ENCODE data around the gene KCNJ6.

The KCNJ6 gene

DNA sequence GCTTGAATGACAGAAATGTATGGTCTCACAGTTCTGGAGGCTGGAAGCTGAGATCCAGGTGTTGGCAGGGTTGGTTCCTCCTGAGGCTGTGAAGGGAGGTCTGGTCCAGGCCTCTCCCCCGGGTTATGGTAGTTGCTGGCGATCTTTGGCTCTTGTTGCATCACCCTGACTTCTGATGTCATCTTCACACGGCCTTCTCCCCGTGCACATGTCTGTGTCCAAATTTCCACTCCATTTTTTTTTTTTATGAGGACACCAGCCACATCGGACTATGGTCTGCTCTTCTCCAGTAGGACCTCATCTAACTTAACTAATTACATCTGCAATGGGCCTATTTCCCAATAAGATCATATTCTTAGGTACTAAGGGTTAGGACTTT lies 232.2 kb downstream of the KCNJ6 start:
- H3K27me3 ChIP-seq (ENCODE audit: insufficient read depth, low read length), result peaks cover 43% of the 10 kb centered on the region
- H2AFZ ChIP-seq (ENCODE audit: low read length, unreplicated experiment), result no peak overlapping the region
- H3K27ac ChIP-seq (ENCODE audit: low read depth, low read length), result no peak overlapping the region
- no peaks in the 10 kb centered on the region for H3K36me3 ChIP-seq (ENCODE audit: insufficient read depth, low read length)
- H3K79me2 ChIP-seq (ENCODE audit: control insufficient read depth, insufficient read depth, low read length, unreplicated experiment), result no peaks in the 10 kb centered on the region
- no peaks in the 10 kb centered on the region for H3K4me1 ChIP-seq (ENCODE audit: control insufficient read depth, insufficient read depth, low read length, unreplicated experiment)
- no peak overlapping the region for H3K4me3 ChIP-seq (ENCODE audit: low read depth, low read length)

GRCh38 chr21:37683396-37684114 lies 232.7 kb downstream of the KCNJ6 start:
- Histone ChIP-seq H3K36me3 (ENCODE audit: insufficient read depth, low read length) (no peaks in the 10 kb centered on the region), H3K79me2 (ENCODE audit: control insufficient read depth, insufficient read depth, low read length, unreplicated experiment) (no peaks in the 10 kb centered on the region), H3K4me1 (ENCODE audit: control insufficient read depth, insufficient read depth, low read length, unreplicated experiment) (no peaks in the 10 kb centered on the region), H3K27me3 (ENCODE audit: insufficient read depth, low read length) (peaks cover 49% of the 10 kb centered on the region), H3K27ac (ENCODE audit: low read depth, low read length) (no peak overlapping the region), H3K4me3 (ENCODE audit: low read depth, low read length) (no peak overlapping the region), H2AFZ (ENCODE audit: low read length, unreplicated experiment) (no peak overlapping the region)

DNA sequence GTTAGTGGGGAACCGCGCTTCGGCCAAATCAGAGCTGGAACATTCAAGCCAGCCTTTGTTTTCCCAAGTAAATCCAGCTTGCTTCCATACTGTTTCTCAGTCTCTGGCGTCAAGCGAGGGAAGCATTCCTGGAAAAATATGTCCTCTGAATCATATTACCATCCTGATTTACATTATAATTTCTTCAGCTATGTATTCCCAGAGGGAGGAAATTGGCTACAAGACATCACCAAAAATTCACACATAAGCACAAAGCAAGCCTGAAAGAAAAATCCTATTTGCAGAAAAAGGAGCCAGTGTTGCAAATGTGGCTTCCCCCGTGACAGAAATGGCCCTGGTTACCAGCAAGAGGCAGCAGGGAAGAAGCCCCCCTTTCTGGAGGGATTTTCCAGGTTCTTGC lies 233.3 kb downstream of the KCNJ6 start:
- no peaks in the 10 kb centered on the region for H3K36me3 ChIP-seq (ENCODE audit: insufficient read depth, low read length)
- H3K27ac ChIP-seq (ENCODE audit: low read depth, low read length), result no peak overlapping the region
- no peak overlapping the region for H3K4me3 ChIP-seq (ENCODE audit: low read depth, low read length)
- no peaks in the 10 kb centered on the region for H3K4me1 ChIP-seq (ENCODE audit: control insufficient read depth, insufficient read depth, low read length, unreplicated experiment)
- no peak overlapping the region for H2AFZ ChIP-seq (ENCODE audit: low read length, unreplicated experiment)
- H3K27me3 ChIP-seq (ENCODE audit: insufficient read depth, low read length), result peaks cover 55% of the 10 kb centered on the region
- no peaks in the 10 kb centered on the region for H3K79me2 ChIP-seq (ENCODE audit: control insufficient read depth, insufficient read depth, low read length, unreplicated experiment)

DNA sequence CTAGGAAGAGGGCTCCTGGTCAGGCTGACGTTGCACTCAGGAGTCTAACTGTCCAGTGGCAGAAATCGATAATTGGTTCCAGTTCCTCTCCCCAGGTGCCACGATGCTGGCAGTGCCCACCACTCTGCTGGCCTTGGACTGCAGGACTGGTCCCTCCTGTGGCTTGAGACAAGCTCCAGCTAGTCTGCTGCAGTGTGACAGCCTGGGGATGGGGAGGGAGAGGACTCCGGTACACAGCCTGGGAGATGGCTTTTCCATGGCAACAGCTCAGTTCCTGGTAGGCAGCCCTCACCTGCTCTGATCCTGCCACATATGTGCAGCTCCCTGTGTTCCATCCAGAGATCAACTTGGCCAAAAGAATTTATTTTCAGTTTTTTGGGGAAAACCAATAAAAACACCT lies 239.3 kb downstream of the KCNJ6 start:
- Histone ChIP-seq H3K27me3 (ENCODE audit: insufficient read depth, low read length) (peaks cover 60% of the 10 kb centered on the region), H2AFZ (ENCODE audit: low read length, unreplicated experiment) (no peak overlapping the region), H3K4me1 (ENCODE audit: control insufficient read depth, insufficient read depth, low read length, unreplicated experiment) (no peaks in the 10 kb centered on the region), H3K36me3 (ENCODE audit: insufficient read depth, low read length) (no peaks in the 10 kb centered on the region), H3K4me3 (ENCODE audit: low read depth, low read length) (no peak overlapping the region), H3K27ac (ENCODE audit: low read depth, low read length) (no peak overlapping the region), H3K79me2 (ENCODE audit: control insufficient read depth, insufficient read depth, low read length, unreplicated experiment) (no peaks in the 10 kb centered on the region)

DNA sequence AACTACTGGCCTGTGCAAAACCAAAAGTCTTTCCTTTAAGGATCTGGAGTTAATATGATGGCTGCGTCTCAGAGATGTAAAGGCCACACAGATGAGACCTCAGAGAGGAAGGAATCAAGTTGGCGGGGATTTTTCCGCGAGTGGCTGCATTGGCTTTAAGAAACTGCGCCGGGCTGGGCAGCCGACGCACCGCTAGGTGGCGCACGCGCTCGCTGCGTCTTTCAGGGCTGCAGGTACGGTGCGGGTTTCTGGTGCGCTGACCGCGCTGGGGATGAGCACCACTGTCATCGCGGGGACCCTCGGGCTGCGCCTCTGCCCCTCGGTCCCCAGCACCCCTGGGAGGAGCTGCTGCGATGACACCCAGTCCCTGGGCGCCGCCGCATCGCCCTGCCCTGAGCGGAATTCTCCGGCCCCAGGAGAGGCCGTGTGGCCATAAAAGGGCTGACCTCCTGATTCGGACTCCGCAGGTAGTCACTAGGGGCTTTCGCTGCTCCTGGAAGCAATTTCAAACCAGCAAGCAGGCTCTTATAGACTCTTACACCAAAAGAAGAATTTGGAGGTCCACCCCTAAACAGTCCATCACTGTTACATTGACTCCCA lies 241.0 kb downstream of the KCNJ6 start:
- Histone ChIP-seq H3K27me3 (ENCODE audit: insufficient read depth, low read length) (peaks cover 44% of the 10 kb centered on the region), H3K27ac (ENCODE audit: low read depth, low read length) (no peak overlapping the region), H3K36me3 (ENCODE audit: insufficient read depth, low read length) (no peaks in the 10 kb centered on the region), H3K4me3 (ENCODE audit: low read depth, low read length) (peak overlapping the region; percentile 55), H2AFZ (ENCODE audit: low read length, unreplicated experiment) (no peak overlapping the region), H3K4me1 (ENCODE audit: control insufficient read depth, insufficient read depth, low read length, unreplicated experiment) (peaks cover 13% of the 10 kb centered on the region), H3K79me2 (ENCODE audit: control insufficient read depth, insufficient read depth, low read length, unreplicated experiment) (no peaks in the 10 kb centered on the region)

DNA sequence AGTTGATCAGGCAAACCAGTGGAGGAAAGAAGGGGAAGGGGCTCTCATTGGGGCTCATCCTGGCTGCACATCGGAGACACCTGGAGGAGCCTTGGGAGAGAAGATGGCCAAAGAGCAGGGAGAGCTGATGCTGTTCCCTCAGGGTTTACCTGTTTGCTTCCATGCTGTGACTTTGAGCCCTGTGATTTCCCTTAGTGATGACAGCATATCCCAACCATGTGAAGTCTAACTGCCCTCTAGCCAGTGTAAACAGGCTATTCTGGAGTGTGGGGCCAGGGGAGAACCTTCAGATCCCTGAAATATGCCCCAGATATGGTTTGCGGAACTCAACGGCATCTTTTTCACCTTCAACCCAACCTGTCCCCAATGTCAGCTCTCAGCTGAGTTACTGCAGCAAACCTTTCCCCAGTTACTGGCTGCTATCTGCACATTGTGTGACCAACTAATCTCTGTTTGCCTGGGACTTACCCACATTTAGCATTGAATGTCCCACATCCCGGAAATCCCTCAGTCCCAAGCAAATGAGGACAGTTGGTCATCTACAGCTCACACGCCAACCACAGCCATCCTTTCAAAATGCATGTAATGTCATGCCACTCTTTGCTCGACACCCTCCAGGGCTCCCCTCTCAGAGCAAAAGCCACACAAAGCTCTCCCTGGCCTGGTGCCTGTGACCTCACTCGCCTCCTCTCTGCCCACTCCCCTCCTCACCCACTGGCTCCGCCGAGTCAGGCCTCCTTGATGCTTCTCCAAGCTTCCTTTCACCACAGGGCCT lies 242.3 kb downstream of the KCNJ6 start:
- Histone ChIP-seq H3K79me2 (ENCODE audit: control insufficient read depth, insufficient read depth, low read length, unreplicated experiment) (no peaks in the 10 kb centered on the region), H3K36me3 (ENCODE audit: insufficient read depth, low read length) (no peaks in the 10 kb centered on the region), H3K4me3 (ENCODE audit: low read depth, low read length) (no peak overlapping the region), H3K4me1 (ENCODE audit: control insufficient read depth, insufficient read depth, low read length, unreplicated experiment) (peaks cover 13% of the 10 kb centered on the region), H2AFZ (ENCODE audit: low read length, unreplicated experiment) (no peak overlapping the region), H3K27ac (ENCODE audit: low read depth, low read length) (no peak overlapping the region), H3K27me3 (ENCODE audit: insufficient read depth, low read length) (peaks cover 31% of the 10 kb centered on the region)

DNA sequence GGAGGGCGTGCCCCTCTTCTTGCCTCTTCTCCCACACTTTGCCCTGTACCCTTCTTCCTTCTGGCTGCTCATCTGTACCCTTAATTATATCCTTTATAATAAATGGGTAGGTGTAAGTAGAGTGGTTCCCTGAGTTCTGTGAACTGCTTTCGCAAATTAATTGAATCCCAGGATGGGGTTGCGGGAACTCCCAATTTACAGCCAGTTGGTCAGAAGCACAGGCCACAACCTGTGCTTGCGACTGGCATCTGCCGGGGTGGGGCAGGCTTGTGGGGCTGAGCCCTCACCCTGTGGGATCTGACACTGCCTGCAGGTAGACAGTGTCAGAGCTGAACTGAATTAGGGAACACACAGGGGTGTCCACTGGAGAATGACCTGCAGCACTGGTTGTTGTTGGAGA lies 244.9 kb downstream of the KCNJ6 start:
- peaks cover 12% of the 10 kb centered on the region for H3K27me3 ChIP-seq (ENCODE audit: insufficient read depth, low read length)
- H3K4me1 ChIP-seq (ENCODE audit: control insufficient read depth, insufficient read depth, low read length, unreplicated experiment), result peaks cover 13% of the 10 kb centered on the region

GRCh38 chr21:37670883-37671282 lies 245.4 kb downstream of the KCNJ6 start:
- H3K27ac ChIP-seq (ENCODE audit: low read depth, low read length), result no peak overlapping the region
- peaks cover 13% of the 10 kb centered on the region for H3K4me1 ChIP-seq (ENCODE audit: control insufficient read depth, insufficient read depth, low read length, unreplicated experiment)
- no peak overlapping the region for H3K4me3 ChIP-seq (ENCODE audit: low read depth, low read length)
- H3K27me3 ChIP-seq (ENCODE audit: insufficient read depth, low read length), result peaks cover 12% of the 10 kb centered on the region
- H3K79me2 ChIP-seq (ENCODE audit: control insufficient read depth, insufficient read depth, low read length, unreplicated experiment), result no peaks in the 10 kb centered on the region
- H2AFZ ChIP-seq (ENCODE audit: low read length, unreplicated experiment), result no peak overlapping the region
- no peaks in the 10 kb centered on the region for H3K36me3 ChIP-seq (ENCODE audit: insufficient read depth, low read length)

More for the DNA sequence above, 244.9 kb downstream of the KCNJ6 start:
- H3K27ac ChIP-seq (ENCODE audit: low read depth, low read length), result no peak overlapping the region
- H3K36me3 ChIP-seq (ENCODE audit: insufficient read depth, low read length), result no peaks in the 10 kb centered on the region
- no peak overlapping the region for H2AFZ ChIP-seq (ENCODE audit: low read length, unreplicated experiment)
- no peaks in the 10 kb centered on the region for H3K79me2 ChIP-seq (ENCODE audit: control insufficient read depth, insufficient read depth, low read length, unreplicated experiment)
- no peak overlapping the region for H3K4me3 ChIP-seq (ENCODE audit: low read depth, low read length)

DNA sequence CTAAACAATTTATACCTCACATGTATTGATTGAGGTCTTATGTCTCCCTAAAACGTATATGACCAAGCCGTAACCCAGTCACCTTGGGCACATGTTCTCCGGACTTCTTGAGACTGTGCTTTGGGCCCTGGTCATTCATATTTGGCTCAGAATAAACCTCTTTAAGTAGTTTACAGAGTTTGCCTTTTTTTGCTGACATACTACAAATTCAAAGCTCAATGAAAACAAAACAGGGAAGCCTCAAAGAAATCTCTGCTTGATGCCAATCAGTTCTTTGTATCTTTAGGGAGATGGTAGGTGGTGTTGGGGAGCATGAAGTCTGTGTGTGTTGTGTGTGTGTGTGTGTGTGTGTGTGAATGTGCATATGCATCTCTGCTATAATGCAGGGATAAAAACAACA lies 247.0 kb downstream of the KCNJ6 start:
- Histone ChIP-seq H3K79me2 (ENCODE audit: control insufficient read depth, insufficient read depth, low read length, unreplicated experiment) (no peaks in the 10 kb centered on the region), H3K4me3 (ENCODE audit: low read depth, low read length) (no peak overlapping the region), H3K4me1 (ENCODE audit: control insufficient read depth, insufficient read depth, low read length, unreplicated experiment) (peaks cover 13% of the 10 kb centered on the region), H3K27me3 (ENCODE audit: insufficient read depth, low read length) (peaks cover 10% of the 10 kb centered on the region; the same call in 1 of the 2 replicates), H3K36me3 (ENCODE audit: insufficient read depth, low read length) (no peaks in the 10 kb centered on the region), H2AFZ (ENCODE audit: low read length, unreplicated experiment) (no peak overlapping the region), H3K27ac (ENCODE audit: low read depth, low read length) (no peak overlapping the region)

DNA sequence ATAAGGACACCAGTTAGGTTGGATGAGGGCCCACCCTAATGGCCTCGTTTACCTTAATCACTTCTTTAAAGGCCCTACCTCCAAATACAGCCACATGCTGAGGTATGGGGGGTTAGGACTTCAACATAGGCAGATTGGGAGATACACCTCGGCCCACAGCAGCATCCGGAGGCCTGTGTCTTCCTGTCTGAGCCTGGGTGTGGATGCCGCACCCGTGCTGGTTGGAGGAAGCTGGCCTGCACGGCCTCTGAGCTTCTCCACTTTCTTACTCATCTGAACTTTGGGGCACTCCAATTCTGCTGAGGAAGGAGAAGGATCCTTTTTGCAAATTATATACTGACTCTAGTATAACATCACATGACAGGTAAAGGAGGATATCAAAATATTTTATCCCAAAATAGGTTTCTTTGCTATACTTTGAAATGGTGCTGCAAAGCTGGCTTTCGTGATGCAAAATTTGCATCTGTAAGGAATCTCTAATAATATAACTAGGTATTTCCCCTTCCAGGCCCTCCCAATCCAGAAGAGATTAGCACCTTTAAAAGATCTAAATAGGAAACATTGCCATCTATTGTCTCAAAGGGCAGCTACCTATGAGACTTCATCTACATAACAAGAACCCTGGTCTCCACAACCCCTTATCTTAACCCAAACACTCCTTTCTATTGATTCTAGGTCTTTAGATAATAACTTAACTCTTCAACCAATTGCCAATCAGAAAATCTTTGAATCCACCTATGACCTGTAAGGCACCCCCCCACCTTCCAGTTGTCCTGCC lies 247.6 kb downstream of the KCNJ6 start:
- H3K27me3 ChIP-seq (ENCODE audit: insufficient read depth, low read length), result peaks cover 4% of the 10 kb centered on the region; the same call in 1 of the 2 replicates
- no peaks in the 10 kb centered on the region for H3K36me3 ChIP-seq (ENCODE audit: insufficient read depth, low read length)
- no peak overlapping the region for H2AFZ ChIP-seq (ENCODE audit: low read length, unreplicated experiment)
- no peak overlapping the region for H3K4me3 ChIP-seq (ENCODE audit: low read depth, low read length)
- no peaks in the 10 kb centered on the region for H3K79me2 ChIP-seq (ENCODE audit: control insufficient read depth, insufficient read depth, low read length, unreplicated experiment)
- peaks cover 13% of the 10 kb centered on the region for H3K4me1 ChIP-seq (ENCODE audit: control insufficient read depth, insufficient read depth, low read length, unreplicated experiment)
- H3K27ac ChIP-seq (ENCODE audit: low read depth, low read length), result no peak overlapping the region

Measured in ACC112 (cell line).